Dendritic cell treated with granulocyte-macrophage colony-stimulating factor and Interleukin-4, amounts not matched to agents 40 ng/mL and 50 ng/mL, for 4 days (primary cell): ENCODE measurements around the gene F11R.
A peak's percentile ranks its signal among the peaks of the same experiment; 100 is the strongest.
"Not testable (repeated sequence)": the region's sequence is repeated elsewhere in the genome, so short reads cannot be mapped to it uniquely, and the experiment has no call there.

Experiments
- H3K27ac Mint-ChIP-seq: one replicate; pipeline ENCODE4 v1.8.0; 2022; ENCODE audit warnings: mild to moderate bottlenecking, mixed read lengths
- H3K27me3 Mint-ChIP-seq: one replicate; pipeline ENCODE4 v1.8.0; 2022; ENCODE audit warnings: mild to moderate bottlenecking, mixed read lengths
- H3K36me3 Mint-ChIP-seq: one replicate; pipeline ENCODE4 v1.8.0; 2022; ENCODE audit warnings: low read depth, mixed read lengths
- H3K4me1 Mint-ChIP-seq: one replicate; pipeline ENCODE4 v1.8.0; 2022; ENCODE audit warnings: low read depth, mixed read lengths
- H3K4me3 Mint-ChIP-seq: one replicate; pipeline ENCODE4 v1.8.0; 2022; ENCODE audit warnings: mild to moderate bottlenecking, moderate library complexity, mixed read lengths
- H3K9me3 Mint-ChIP-seq: one replicate; pipeline ENCODE4 v1.8.0; 2022; ENCODE audit warnings: mixed read lengths
- intact Hi-C: fragments of 100-400 bp; cut with micrococcal nuclease; formaldehyde crosslinking; loops from one replicate; pipeline ENCODE4 v1.15.0; 2022

The F11R gene

DNA sequence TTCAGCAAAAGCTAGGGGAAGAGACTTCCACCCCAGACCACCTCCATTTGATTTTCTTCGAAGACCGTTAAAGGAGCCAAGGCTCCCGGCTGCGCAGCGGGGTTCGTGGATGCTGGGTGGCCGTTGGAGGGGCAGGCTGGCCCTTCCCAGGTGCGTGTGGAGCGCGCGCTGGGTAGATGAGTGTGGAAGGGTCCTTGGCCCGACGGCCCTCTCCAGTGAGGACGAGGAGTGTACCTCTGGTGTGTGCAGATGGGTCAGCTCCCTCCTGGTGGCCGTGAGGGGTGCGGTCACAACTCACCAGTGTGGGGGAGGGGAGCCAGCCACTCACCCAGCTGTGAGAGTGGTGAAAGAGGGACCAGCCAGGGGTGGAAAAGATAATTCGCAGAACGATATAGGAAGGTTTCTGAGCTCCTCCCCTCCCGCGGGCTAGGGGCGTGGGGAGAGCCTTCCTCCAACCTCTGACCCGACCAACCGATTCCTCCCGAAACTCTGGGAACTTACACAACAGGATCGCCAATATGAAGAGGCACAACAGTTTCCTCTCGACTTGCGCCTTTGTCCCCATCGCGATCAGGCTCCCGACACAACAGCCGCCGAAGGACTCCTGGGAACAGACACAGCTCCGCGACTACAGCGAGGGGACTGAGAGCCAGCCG is at the start of gene F11R:
TSS of gene F11R (minus strand) at position 644 of the 656 bp plus-strand sequence. CDS start at position 565, 79 bp downstream.
- Mint-ChIP-seq H3K4me1 (peaks cover 51% of the 10 kb centered on the region), H3K27me3 (no peaks in the 10 kb centered on the region), H3K36me3 (peaks cover 12% of the 10 kb centered on the region), H3K9me3 (no peaks in the 10 kb centered on the region), H3K27ac (peak within 1 kb of the TSS; percentile 86), H3K4me3 (peak within 1 kb of the TSS; percentile 88)
- intact Hi-C loops: loop anchor here (1.0 kb wide), 1 partner anchor 25 kb away; the partner anchor contains the start of gene USF1

DNA sequence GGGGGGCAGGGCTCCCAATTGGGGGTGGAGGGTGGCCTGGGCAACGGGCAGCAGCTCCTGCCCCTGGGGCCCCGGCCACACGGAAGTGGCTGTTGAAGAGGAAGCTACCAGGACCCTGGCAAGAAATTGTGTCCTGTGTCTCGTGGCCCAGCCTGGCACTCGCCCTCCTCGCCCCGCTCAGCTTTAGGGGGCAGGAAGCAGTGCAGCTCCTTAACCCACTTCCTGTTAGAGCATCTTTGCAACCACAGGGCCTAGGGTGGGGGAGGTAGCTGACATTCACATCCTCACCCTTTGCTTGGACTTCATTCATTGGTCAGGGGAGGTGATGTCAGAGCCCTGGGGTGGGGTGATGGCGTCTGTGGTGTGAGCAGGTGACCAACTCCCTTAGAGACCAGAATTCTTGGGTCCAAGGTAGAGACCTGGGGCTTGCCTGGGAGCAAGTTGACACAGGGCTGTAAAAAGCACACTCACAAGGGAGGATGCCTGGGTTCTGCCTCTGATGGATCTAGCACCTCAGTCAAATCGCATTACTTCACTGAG is 48.8 kb upstream of the F11R start, which contains the start of gene ARHGAP30:
TSS of gene ARHGAP30 (minus strand) at position 161 of the 540 bp plus-strand sequence. CDS start 267 bp downstream, outside the sequence.
- Mint-ChIP-seq H3K27ac (peak within 1 kb of the TSS; percentile 99), H3K36me3 (peaks cover 37% of the 10 kb centered on the region), H3K9me3 (no peaks in the 10 kb centered on the region), H3K4me1 (peaks cover 61% of the 10 kb centered on the region), H3K4me3 (peak within 1 kb of the TSS; percentile 100), H3K27me3 (no peaks in the 10 kb centered on the region)
- intact Hi-C loops: loop anchor here (2.0 kb wide), 1 partner anchor 13 kb away; no protein-coding TSS in a partner anchor

- Mint-ChIP-seq H3K4me3 (peak overlapping the region; percentile 100), H3K4me1 (peaks cover 67% of the 10 kb centered on the region), H3K27ac (peak overlapping the region; percentile 99), H3K9me3 (no peaks in the 10 kb centered on the region), H3K36me3 (peaks cover 43% of the 10 kb centered on the region), H3K27me3 (no peaks in the 10 kb centered on the region)
- intact Hi-C loops: loop anchor here (2.0 kb wide), 1 partner anchor 14 kb away; no protein-coding TSS in a partner anchor
Measured at GRCh38 chr1:161069241-161069640, 48.3 kb upstream of the F11R start.

GRCh38 chr1:161068306-161069234 is 47.6 kb upstream of the F11R start:
- peaks cover 74% of the 10 kb centered on the region for H3K4me1 Mint-ChIP-seq
- intact Hi-C loops: loop anchor here (1.0 to 2.0 kb wide), 2 partner anchors 14 to 23 kb away; partner anchors contain the start of gene USF1
- H3K4me3 Mint-ChIP-seq: peak overlapping the region; percentile 100
- H3K36me3 Mint-ChIP-seq: peaks cover 49% of the 10 kb centered on the region
- H3K27me3 Mint-ChIP-seq: no peaks in the 10 kb centered on the region
- peak overlapping the region; percentile 99 for H3K27ac Mint-ChIP-seq
- H3K9me3 Mint-ChIP-seq: no peaks in the 10 kb centered on the region

DNA sequence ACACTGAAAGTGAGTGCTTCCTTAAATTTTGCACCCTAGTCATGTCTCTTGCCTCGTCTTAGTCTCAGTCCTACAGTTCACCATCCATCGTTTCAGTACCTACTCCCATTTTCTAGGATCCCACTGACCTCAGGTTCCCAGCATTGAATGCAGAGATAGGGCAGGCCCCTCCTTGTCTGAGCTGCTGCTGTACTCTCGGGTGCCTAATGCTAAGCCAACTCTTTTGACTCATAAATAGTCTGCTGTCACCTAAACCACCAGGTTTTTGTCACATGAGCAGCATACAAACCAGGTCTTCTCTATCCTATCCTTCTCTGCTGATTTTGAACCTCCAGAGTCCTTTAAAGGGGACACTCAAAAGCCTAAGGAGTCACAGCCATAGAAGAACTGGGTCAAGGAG is 45.7 kb upstream of the F11R start:
- H3K4me3 Mint-ChIP-seq: peak overlapping the region; percentile 100
- H3K4me1 Mint-ChIP-seq: peaks cover 85% of the 10 kb centered on the region
- H3K27me3 Mint-ChIP-seq: no peaks in the 10 kb centered on the region
- H3K27ac Mint-ChIP-seq: peak overlapping the region; percentile 99
- no peaks in the 10 kb centered on the region for H3K9me3 Mint-ChIP-seq
- peaks cover 68% of the 10 kb centered on the region for H3K36me3 Mint-ChIP-seq
- intact Hi-C loops: no loop called here

- H3K27ac Mint-ChIP-seq, H3K4me3 Mint-ChIP-seq, intact Hi-C loops, H3K9me3 Mint-ChIP-seq, H3K27me3 Mint-ChIP-seq: not testable (repeated sequence)
- Mint-ChIP-seq H3K4me1 (peaks cover 81% of the 10 kb centered on the region), H3K36me3 (peaks cover 78% of the 10 kb centered on the region)
Measured at GRCh38 chr1:161065681-161066080, 44.7 kb upstream of the F11R start.

DNA sequence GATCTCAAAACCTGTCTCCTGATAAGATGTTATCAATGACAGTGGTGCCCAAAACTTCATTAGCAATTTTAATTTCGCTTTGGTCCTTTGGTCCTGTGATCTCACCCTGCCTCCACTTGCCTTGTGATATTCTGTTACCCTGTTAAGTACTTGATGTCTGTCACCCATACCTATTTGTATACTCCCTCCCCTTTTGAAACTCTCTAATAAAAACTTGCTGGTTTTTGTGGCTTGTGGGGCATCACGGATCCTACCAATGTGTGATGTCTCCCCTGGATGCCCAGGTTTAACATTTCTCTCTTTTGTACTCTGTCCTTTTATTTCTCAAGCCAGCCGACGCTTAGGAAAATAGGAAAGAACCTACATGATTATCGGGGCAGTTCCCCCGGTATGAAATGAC is 43.0 kb upstream of the F11R start:
- intact Hi-C loops, H3K27me3 Mint-ChIP-seq, H3K4me3 Mint-ChIP-seq, H3K9me3 Mint-ChIP-seq: not testable (repeated sequence)
- Mint-ChIP-seq H3K36me3 (peaks cover 87% of the 10 kb centered on the region), H3K27ac (peak overlapping the region; percentile 16), H3K4me1 (peaks cover 82% of the 10 kb centered on the region)

DNA sequence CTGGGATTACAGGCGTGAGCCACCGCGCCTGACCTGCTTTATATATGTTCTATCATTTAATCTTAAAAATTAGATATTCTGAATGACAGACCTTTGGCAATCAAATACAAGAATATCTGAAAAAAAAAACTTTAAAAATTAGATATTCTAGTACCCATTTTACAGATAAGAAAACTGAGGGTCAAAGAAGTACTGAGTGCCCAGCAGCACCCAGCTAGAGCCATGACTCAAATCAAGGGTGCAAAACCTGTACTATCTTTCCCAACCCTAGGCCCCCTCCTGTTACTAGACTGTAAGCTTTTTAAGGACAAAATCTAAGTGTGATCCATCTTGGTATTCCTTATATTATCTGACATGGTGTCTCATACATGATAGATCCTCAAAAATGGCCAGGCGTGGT is 40.5 kb upstream of the F11R start:
- Mint-ChIP-seq H3K36me3 (peaks cover 99% of the 10 kb centered on the region), H3K27me3 (no peaks in the 10 kb centered on the region), H3K9me3 (no peaks in the 10 kb centered on the region), H3K4me1 (peaks cover 62% of the 10 kb centered on the region), H3K27ac (peak overlapping the region; percentile 43), H3K4me3 (no peak overlapping the region)
- intact Hi-C loops: no loop called here

DNA sequence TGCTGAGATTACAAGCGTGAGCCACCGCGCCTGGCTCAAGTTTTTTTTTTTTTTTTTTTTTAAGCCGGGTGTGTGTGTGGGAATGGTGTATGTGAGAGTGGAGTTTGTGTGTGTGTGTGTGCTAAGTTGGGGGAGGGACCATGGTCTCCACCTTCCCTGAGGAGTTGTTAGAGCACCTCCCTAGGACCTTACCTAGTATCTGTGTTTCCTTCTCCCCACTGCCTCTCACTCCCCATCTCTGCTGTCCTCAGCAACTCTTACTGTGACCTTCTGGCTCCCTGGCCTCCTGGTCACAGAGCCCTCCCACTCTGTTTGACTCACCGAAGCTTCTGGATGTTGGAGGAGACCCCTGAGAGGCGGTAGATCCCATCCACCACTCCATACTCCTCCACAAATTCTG is 38.3 kb upstream of the F11R start:
- intact Hi-C loops: no loop called here
- H3K4me3 Mint-ChIP-seq: no peak overlapping the region
- H3K9me3 Mint-ChIP-seq: no peaks in the 10 kb centered on the region
- peaks cover 59% of the 10 kb centered on the region for H3K4me1 Mint-ChIP-seq
- H3K27me3 Mint-ChIP-seq: no peaks in the 10 kb centered on the region
- H3K27ac Mint-ChIP-seq: peak overlapping the region; percentile 41
- H3K36me3 Mint-ChIP-seq: peaks cover 100% of the 10 kb centered on the region

GRCh38 chr1:161054805-161055204 is 33.9 kb upstream of the F11R start:
- peaks cover 49% of the 10 kb centered on the region for H3K4me1 Mint-ChIP-seq
- H3K27ac Mint-ChIP-seq: no peak overlapping the region
- H3K4me3 Mint-ChIP-seq: no peak overlapping the region
- peaks cover 100% of the 10 kb centered on the region for H3K36me3 Mint-ChIP-seq
- intact Hi-C loops: no loop called here
- H3K9me3 Mint-ChIP-seq: no peaks in the 10 kb centered on the region
- H3K27me3 Mint-ChIP-seq: no peaks in the 10 kb centered on the region

GRCh38 chr1:161054232-161054631 is 33.3 kb upstream of the F11R start:
- no peaks in the 10 kb centered on the region for H3K27me3 Mint-ChIP-seq
- no peak overlapping the region for H3K27ac Mint-ChIP-seq
- H3K4me1 Mint-ChIP-seq: peaks cover 49% of the 10 kb centered on the region
- H3K36me3 Mint-ChIP-seq: peaks cover 100% of the 10 kb centered on the region
- no peaks in the 10 kb centered on the region for H3K9me3 Mint-ChIP-seq
- intact Hi-C loops: no loop called here
- H3K4me3 Mint-ChIP-seq: no peak overlapping the region

DNA sequence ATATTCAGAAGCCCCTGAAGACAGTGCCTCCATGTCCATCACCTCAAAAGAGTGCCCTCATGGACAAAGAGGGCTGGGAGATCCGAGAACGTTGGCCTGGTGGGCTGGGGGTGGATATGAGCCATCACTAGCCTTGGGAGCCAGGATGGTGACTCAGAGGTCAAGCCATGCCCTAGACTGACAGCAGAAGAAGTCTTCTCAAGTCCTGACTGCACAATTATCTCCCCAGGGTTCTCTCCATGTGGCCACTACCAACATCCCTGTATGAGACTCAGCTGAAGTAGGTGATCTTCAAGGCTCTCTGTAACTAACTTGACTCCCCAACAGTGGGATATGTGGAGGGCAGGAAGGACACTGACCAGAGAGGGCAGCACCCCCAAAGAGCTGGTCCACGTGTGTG is 31.9 kb upstream of the F11R start:
- peaks cover 100% of the 10 kb centered on the region for H3K36me3 Mint-ChIP-seq
- peaks cover 59% of the 10 kb centered on the region for H3K4me1 Mint-ChIP-seq
- no peaks in the 10 kb centered on the region for H3K27me3 Mint-ChIP-seq
- H3K4me3 Mint-ChIP-seq: no peak overlapping the region
- intact Hi-C loops: no loop called here
- H3K27ac Mint-ChIP-seq: peak overlapping the region; percentile 16
- H3K9me3 Mint-ChIP-seq: no peaks in the 10 kb centered on the region

DNA sequence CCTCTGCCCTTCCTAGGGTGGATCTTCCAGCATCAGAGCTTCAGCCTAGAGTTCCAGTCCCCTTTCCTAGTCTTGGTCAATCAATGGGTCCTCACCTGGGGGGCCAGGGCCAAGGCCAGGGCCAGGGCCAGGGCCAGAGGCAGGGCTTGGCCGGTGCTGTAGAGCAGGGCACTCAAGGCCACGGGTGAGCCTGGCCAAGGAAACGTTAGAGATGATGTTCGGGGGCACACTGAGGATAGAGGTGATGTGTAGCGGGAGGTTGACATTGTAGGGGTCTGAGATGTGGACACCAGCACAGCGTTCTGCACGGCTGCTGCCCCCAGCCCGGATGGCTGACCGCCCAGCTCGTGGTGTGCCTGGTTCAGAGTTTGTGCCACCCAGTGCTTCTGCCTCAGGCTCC is 30.3 kb upstream of the F11R start:
- no peaks in the 10 kb centered on the region for H3K27me3 Mint-ChIP-seq
- intact Hi-C loops: no loop called here
- no peaks in the 10 kb centered on the region for H3K9me3 Mint-ChIP-seq
- peaks cover 95% of the 10 kb centered on the region for H3K36me3 Mint-ChIP-seq
- no peak overlapping the region for H3K27ac Mint-ChIP-seq
- no peak overlapping the region for H3K4me3 Mint-ChIP-seq
- peaks cover 69% of the 10 kb centered on the region for H3K4me1 Mint-ChIP-seq
